GM10266 (cell line): ENCODE results near the gene SLC16A13.

Experiments used
- DNase-seq: peaks from one replicate; pipeline ENCODE4 v3.0.0; 2012; ENCODE audit errors: extremely low spot score
- CTCF ChIP-seq: IDR thresholded peaks from 2 replicates; pipeline ENCODE4 v1.5.1; 2012; ENCODE audit warnings: mild to moderate bottlenecking, low read depth; ENCODE audit not compliant: control insufficient read depth, insufficient read depth; ENCODE audit errors: missing control alignments

The SLC16A13 gene

GRCh38 chr17:7019839-7020519 is 15.8 kb upstream of the SLC16A13 start:
- DNase-seq: no peak
- no peak for TF ChIP-seq CTCF

GRCh38 chr17:7020894-7021664 is 14.7 kb upstream of the SLC16A13 start:
- no peak for DNase-seq

GRCh38 chr17:7021993-7022778 is 13.6 kb upstream of the SLC16A13 start:
- TF ChIP-seq CTCF: peak; percentile 94
- DNase-seq: peak; percentile 86

More at GRCh38 chr17:7020894-7021664, 14.7 kb upstream of the SLC16A13 start:
- no peak for TF ChIP-seq CTCF

- DNase-seq: no peak
- no peak for TF ChIP-seq CTCF
Observed at GRCh38 chr17:7022781-7023571, 12.8 kb upstream of the SLC16A13 start, which contains the start of gene BCL6B. TSS of gene BCL6B (plus strand) at chr17:7023050. CDS start at chr17:7023672, 622 bp downstream.

GRCh38 chr17:7023576-7024401 is 12.0 kb upstream of the SLC16A13 start:
- TF ChIP-seq CTCF: no peak
- DNase-seq: peak; percentile 94

- no peak for TF ChIP-seq CTCF
- no peak for DNase-seq
Observed at GRCh38 chr17:7024402-7024785, 11.4 kb upstream of the SLC16A13 start.
